HG03354 (cell line): ENCODE measurements around the gene TNFRSF6B.

ENCODE experiments used
- ATAC-seq: cut with Tn5 transposase; IDR thresholded peaks from one replicate; pipeline ENCODE4 v1.9.1; 2021; ENCODE audit warnings: mild to moderate bottlenecking; ENCODE audit not compliant: unreplicated experiment, poor library complexity, severe bottlenecking

TNFRSF6B gene

DNA sequence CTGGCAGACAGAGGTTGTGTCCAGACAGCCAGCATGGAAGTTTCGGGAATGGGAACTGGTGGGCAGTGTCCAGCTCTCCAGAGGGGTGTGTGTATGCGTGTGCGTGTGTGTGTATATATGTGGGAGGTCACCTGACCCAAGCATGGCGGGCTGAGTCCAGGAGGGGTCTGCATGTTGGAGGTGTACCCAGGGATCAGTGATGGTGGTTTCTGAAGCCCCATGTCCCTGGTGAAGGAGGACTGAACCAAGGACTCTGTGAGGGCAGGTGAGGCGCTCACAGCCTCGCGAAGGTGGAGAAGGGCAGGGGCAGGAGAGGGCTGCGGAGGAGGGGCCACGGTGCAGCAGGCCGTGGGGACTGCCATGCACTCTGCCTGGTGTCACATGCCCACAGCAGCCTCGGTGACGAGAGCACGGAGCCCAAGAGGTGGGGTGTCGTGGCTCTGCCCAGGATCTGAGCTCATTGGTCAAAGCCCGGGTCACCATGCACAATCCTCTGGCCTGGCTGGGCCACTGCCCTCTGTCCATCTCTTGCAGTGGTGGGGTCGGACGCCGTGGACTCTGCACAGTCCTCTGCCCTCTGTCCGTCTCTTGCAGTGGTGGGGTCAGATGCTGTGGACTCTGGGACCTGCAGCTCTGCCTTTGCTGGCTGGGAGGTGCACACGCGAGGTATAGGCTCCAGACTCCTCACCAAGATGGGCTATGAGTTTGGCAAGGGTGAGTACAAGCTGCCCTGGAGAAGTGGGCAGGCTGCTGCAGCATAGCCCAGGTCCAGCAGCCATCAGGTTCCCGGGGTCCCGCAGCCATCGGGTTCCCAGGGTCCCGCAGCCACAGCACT lies 37.9 kb downstream of the TNFRSF6B start:
- no peak for ATAC-seq

DNA sequence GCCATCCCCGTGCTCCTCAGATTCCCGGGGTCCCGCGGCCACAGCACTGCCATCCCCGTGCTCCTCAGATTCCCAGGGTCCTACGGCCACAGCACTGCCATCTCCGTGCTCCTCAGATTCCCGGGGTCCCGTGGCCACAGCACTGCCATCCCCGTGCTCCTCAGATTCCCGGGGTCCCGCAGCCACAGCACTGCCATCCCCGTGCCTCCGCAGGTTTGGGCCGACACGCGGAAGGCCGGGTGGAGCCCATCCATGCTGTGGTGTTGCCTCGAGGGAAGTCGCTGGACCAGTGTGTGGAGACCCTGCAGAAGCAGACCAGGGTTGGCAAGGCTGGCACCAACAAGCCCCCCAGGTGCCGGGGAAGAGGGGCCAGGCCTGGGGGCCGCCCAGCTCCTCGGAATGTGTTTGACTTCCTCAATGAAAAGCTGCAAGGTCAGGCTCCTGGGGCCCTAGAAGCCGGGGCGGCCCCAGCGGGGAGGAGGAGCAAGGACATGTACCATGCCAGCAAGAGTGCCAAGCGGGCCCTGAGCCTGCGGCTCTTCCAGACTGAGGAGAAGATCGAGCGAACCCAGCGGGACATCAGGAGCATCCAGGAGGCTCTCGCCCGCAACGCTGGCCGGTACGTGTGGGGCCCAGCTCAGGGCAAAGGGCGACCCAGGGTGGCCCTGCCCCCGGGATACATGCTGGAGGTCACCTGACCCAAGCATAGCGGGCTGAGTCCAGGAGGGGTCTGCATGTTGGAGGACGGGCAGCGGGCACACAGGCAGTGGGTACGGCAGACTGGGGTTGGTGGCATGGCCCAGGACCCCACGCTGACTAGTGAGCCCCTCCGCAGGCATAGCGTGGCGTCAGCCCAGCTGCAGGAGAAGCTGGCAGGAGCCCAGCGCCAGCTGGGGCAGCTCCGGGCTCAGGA lies 38.8 kb downstream of the TNFRSF6B start:
- ATAC-seq = no peak

DNA sequence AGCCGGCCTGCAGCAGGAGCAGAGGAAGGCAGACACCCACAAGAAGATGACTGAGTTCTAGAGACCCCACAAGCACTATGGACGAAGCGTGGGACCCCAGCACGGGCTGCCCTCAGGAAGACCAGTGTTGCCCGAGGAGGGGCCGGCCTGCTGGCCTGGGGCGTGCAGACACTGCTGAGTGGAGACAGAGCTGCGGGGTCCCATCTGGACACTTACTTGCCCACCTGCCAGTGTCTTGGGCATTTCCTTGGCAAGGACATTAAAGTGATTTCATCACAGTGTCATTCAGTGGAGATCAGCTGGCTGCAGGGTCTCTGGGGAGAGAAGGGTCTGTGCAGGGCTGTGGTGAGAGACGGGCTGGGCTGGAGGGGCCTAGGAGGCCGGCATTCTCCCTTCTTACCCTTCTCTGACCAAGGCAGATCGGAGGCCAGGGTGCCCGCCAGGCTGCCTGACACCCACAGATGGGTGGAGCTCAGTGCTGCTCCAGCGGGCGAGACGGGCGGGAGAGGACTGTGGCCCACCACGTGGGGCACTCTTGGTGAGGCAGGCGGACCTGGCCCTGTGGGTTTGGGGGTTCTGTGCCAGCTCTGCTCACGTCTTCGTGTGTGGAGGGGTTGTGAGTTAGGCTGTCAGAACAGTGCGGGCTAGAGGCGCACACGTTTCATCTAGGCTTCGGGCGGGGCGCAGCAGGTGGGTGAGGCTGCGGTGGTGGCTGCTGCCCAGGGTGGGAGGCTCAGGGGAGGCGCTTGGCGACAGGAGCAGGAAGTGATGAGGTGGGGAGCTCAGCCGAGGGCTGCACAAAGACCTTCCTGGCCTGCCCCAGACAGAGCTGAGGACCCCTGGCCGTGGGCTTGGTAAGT lies 39.6 kb downstream of the TNFRSF6B start, which contains the start of gene LIME1:
Gene LIME1, plus strand, starts transcription at position 806 of the 860 bp plus-strand sequence. CDS start 886 bp downstream, outside the sequence.
- no peak for ATAC-seq

DNA sequence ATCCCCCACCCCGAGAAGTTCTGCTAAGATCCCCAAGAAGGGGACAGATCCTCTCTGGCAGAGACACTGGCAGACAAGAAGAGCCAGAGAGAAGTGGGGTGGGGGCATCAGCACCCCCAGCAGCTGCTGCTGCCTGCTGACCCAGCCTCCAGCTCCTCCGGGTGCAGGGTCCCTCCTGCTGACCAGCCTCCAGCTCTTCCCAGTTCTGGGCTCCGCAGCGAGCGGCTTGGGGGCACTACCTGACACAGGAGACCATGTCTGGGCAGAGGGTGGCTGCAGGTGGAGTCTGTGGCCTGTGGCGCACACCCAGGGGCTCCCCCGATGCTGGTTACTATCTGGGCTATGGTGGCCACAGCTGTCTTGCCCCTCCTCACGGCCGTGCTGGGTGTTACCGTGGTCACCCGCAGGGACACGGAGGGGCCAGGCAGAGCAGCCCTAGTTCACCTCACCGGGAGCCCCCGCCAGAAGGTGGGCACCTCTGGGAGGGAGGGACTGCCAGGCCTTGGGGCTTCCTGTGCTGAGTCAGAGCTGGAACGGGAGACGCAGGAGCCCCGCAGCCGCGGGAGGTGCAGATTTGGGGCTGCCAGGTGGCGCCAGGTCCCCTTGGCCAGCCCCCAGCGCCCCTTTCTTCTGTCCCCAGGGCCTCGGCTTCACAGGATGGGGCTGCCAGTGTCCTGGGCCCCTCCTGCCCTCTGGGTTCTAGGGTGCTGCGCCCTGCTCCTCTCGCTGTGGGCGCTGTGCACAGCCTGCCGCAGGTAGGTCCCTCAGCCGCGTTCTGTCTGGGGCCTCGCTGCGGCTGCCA lies 40.6 kb downstream of the TNFRSF6B start:
- ATAC-seq = no peak

DNA sequence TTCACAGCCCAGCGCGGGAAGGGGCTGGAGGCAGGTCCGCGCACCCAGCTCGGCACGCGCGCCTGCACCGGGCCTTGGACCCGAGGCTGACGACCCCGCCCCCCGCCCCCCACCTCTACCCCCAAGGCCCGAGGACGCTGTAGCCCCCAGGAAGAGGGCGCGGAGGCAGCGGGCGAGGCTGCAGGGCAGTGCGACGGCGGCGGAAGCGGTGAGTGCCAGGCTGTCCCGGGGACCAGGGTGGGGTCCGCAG lies 41.2 kb downstream of the TNFRSF6B start:
- ATAC-seq = no peak

DNA sequence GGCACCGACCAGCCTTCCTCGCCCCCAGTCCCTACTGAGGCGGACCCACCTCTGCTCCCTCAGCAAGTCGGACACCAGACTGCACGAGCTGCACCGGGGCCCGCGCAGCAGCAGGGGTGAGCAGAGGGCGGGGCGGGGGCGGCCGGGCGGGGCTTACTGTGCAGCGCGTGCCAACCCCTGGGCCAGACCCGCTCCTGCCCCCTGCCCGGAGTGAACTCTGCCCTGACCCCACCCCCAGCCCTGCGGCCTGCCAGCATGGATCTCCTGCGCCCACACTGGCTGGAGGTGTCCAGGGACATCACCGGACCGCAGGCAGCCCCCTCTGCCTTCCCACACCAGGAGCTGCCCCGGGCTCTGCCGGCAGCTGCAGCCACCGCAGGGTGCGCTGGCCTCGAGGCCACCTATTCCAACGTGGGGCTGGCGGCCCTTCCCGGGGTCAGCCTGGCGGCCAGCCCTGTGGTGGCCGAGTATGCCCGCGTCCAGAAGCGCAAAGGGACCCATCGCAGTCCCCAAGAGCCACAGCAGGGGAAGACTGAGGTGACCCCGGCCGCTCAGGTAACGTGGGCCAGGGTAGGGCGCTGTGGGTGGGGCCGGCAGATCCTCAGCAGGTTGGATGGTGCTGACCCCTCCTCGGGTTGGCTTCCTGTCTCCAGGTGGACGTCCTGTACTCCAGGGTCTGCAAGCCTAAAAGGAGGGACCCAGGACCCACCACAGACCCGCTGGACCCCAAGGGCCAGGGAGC lies 41.7 kb downstream of the TNFRSF6B start:
- no peak for ATAC-seq

DNA sequence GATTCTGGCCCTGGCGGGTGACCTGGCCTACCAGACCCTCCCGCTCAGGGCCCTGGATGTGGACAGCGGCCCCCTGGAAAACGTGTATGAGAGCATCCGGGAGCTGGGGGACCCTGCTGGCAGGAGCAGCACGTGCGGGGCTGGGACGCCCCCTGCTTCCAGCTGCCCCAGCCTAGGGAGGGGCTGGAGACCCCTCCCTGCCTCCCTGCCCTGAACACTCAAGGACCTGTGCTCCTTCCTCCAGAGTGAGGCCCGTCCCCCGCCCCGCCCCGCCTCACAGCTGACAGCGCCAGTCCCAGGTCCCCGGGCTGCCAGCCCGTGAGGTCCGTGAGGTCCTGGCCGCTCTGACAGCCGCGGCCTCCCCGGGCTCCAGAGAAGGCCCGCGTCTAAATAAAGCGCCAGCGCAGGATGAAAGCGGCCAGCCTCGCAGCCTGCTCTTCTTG lies 42.3 kb downstream of the TNFRSF6B start:
- no peak for ATAC-seq

DNA sequence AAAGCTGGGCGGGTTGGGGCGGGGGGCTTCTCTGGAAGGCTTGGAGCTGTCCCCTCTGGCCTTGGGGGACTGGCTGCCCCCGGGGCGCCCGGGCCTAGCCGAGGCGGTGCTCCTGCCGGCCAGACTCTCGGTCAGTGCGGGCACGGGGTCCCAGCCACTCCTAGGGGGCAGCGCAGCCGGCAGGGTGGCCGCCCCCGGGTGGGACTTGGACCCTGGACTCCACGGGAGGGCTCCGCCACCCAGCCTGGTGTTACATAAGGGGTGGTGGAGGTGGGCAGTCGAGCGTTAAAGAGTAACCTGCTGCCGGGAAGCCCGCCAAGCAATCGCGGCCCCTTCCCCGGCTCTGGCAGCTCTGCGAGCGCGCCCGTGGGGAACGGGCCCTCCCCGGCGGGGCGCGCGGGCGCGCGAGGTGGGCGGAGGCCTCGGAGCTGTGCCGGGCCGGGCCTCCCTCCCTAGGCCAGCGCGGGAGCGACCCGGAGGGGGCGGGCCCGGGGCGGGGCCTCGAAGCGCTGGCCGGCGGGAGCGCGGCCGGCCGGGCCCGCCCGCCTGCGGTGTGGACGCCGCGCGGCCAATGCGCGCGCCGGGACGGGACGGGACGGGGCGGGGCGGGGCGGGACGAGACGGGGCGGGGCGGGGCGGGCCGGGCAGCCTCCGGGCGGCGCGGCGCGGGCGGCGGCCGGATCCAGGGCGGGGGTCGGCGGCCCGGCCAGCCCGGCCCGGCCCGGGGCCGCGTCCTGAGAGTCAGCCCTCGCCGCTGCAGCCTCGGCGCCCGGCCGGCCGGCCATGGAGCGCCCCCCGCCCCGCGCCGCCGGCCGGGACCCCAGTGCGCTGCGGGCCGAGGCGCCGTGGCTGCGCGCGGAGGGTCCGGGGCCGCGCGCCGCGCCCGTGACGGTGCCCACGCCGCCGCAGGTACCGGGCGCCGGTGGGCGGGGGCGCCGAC lies 42.9 kb downstream of the TNFRSF6B start, which contains the start of gene SLC2A4RG:
Gene SLC2A4RG, plus strand, starts transcription at position 647 of the 940 bp plus-strand sequence. Its CDS starts 137 bp downstream, at position 784.
- peak; percentile 38 for ATAC-seq

DNA sequence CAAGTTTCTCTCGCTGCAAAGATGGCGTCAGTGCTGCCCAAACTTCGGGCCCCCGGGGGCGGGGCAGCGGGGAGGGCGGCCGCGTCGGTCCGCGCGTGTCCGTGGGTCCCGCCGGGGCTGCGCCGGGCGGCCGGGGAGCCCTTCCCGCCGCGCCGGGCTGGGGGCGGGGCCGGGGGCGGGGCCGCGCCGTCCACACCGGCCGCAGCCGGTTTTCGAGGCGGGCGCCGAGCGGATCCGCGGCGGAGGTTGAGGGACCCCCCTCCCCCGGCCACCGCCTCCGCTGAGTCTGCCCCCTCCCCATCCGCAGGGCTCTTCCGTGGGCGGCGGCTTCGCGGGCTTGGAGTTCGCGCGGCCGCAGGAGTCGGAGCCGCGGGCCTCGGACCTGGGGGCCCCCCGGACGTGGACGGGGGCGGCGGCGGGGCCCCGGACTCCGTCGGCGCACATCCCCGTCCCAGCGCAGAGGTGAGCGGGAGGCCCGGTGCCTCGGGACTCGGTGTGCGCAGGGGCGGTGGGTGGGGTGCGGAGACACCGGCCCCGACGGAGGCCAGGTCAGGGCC lies 43.7 kb downstream of the TNFRSF6B start:
- ATAC-seq = peak; percentile 20

DNA sequence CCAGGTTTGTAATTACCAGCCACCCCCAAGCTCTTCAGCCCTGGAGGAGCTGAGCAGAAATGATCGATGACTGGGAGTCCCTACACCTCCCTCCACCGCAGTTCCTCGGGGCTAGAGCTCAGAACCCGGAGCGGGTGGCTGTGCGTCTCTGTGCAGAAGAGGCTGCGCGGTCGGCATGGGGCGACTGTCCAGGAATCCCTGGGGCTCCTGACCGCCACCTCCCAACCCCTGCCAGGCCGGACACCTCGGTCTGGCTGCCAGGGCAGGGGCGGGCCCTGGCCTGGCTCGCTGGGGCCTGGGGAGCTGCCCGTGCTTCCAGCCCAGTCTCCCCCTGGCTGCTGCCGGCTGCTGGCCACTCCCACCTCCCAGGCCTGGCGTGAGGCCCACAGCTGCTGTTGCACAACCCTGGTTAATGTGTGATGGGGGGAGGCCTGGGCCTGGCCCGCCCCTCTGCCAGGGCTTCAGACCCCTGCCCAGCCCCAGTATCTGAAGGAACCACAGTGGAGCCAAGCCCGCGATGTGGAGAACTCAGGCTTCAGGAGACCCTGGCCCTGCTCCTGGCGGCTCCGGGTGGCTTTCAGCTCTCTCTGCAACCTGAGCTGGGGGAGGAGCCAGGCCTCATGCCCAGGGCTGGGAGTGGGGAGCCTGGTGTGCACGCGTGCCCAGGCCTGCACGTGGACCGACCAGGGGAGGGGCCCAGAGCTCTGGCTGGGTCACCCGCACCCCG lies 44.3 kb downstream of the TNFRSF6B start:
- ATAC-seq = peak; percentile 1

DNA sequence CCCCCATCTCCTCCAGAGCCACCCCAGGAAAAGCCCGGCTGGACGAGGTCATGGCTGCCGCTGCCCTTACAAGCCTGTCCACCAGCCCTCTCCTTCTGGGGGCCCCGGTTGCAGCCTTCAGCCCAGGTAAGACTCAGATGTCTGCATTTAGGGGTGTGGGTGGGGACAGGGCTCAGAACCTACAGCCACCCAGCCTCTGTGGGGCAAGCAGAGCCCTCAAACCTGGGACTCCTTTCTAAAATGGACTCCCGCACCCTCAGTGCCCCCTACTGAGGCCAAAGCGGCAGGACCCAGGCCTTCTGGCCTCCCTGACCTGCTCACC lies 44.9 kb downstream of the TNFRSF6B start:
- ATAC-seq = no peak

DNA sequence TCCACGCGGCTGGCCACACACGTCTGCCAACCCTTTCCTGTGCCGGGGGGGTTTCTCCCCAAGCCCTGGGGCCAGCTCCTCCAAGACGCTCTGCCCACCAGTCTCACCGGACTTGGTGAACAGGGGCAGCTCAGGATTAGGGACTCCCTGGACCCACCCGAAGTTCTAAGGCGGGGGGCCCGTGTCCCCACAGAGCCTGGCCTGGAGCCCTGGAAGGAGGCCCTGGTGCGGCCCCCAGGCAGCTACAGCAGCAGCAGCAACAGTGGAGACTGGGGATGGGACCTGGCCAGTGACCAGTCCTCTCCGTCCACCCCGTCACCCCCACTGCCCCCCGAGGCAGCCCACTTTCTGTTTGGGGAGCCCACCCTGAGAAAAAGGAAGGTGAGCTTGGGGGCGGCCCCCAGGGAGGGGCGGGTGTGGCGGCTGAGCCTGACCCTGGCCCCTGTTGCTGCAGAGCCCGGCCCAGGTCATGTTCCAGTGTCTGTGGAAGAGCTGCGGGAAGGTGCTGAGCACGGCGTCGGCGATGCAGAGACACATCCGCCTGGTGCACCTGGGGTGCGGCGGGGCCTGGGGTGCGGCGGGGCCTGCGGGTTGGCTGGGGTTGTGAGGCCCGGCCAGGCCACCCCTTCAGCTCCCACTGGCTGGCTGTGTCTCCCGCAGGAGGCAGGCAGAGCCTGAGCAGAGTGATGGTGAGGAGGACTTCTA lies 45.4 kb downstream of the TNFRSF6B start:
- ATAC-seq = no peak

DNA sequence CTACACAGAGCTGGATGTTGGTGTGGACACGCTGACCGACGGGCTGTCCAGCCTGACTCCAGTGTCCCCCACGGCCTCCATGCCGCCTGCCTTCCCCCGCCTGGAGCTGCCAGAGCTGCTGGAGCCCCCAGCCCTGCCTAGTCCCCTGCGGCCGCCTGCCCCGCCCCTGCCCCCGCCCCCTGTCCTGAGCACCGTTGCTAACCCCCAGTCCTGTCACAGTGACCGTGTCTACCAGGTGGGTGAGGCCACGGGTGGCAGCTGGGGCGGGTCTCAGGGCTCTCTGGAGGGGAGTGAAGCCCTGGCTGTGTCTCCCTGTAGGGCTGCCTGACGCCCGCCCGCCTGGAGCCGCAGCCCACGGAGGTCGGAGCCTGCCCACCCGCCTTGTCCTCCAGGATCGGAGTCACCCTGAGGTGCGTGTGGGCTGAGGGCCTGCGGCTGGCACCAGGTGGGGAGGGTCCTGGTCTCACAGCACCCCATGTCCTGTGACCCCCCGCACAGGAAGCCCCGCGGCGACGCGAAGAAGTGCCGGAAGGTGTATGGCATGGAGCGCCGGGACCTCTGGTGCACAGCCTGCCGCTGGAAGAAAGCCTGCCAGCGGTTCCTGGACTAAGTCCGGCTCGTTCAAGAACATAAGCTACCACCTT lies 46.1 kb downstream of the TNFRSF6B start:
- no peak for ATAC-seq

DNA sequence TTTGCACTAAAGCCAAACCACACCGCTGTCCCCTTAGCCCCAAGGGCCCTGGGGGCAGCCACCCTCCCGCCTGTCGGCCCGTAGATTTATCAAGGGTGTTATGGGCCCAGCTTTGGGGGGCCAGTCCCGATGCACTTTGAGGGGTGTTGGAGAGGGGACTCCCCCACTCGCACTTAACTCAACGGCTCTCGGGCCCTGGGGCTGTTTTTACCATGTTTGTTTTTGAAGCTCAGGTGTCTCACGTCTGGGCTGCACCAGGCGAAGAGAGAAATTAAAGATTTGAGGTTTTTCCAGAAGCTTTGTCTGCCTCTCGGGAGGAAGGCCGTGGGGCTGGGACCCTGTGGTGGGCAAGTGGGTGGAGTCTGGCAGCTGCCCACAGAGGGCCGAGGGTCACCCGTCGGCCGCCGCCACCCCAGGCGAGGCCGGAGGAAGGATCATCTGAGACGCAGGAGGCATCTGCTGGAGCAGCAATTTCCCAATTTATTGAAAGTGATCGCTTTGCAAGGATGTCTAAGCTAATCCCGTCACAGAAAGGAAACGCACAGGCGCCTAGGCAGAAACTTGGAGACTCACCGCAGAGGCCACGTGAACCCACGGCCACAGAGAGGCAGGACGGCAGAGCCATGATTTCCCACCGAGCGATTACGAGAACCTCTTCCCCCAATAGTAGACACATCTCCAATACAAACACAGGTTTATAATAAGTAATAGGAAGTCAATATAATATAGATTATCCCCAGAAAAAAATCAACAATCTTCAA lies 46.9 kb downstream of the TNFRSF6B start:
- ATAC-seq = no peak

DNA sequence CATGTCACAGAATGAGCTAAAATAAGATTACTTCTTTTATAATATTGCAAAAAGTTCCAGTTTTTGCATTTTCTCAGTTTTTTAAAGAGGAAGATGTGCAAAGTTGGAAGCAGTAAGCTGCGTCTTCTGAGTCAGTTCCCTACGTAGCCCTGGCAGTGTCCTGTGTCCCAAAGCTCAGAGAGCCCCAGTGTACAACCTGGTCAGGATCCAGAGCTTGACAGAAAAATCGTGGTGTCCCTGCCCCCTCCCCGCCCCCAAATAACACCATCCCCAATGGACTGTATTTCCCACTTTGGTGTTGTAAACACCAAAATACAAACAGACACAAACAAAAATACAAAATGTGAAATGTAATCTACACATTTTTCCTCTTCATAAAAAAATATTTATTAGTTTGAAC lies 47.7 kb downstream of the TNFRSF6B start:
- no peak for ATAC-seq
